DND-41 (cell line): Measurements from ENCODE around the gene CHD6.

Experiments used
- ATAC-seq: fragments of 200-7000 bp; cut with Tn5 transposase; 3 replicates; pipeline ENCODE4 v1.9.1; 2021; ENCODE audit warnings: low read depth; ENCODE audit not compliant: insufficient read depth
- DNase-seq: peaks from one replicate; pipeline ENCODE4 v3.0.0-alpha.2; 2020
- H2AFZ ChIP-seq: 2 replicates; pipeline ENCODE4 v1.6.0; 2012; ENCODE audit warnings: low read depth, low read length
- H3K27ac ChIP-seq: 2 replicates; pipeline ENCODE4 v1.5.1; 2012; ENCODE audit warnings: low read length, inconsistent platforms
- H3K27me3 ChIP-seq: fragments of 200-600 bp; sonication (generic); 2 replicates; pipeline ENCODE4 v1.6.0; 2012; ENCODE audit warnings: low read length, mild to moderate bottlenecking, inconsistent platforms; ENCODE audit not compliant: insufficient read depth, poor library complexity
- H3K36me3 ChIP-seq: 2 replicates; pipeline ENCODE4 v1.5.1; 2012; ENCODE audit warnings: low read length, inconsistent platforms; ENCODE audit not compliant: insufficient read depth
- H3K4me1 ChIP-seq: 2 replicates; pipeline ENCODE4 v1.5.1; 2012; ENCODE audit warnings: mild to moderate bottlenecking, low read length; ENCODE audit not compliant: insufficient read depth
- H3K4me2 ChIP-seq: 2 replicates; pipeline ENCODE4 v1.6.0; 2012; ENCODE audit warnings: mild to moderate bottlenecking, moderate library complexity, low read length, inconsistent platforms; ENCODE audit not compliant: insufficient read depth
- H3K4me3 ChIP-seq, 2 experiments: fragments of 200-600 bp in 1 of 2; shearing (Covaris generic) in 1 of 2; 2 replicates each; pipeline ENCODE4 v1.5.1; 2012 to 2016; ENCODE audit warnings: inconsistent platforms in 2 of 2, low read length in 2 of 2, mild to moderate bottlenecking in 2 of 2, low read depth in 1 of 2, moderate library complexity in 1 of 2
- H3K79me2 ChIP-seq: 2 replicates; pipeline ENCODE4 v1.6.0; 2012; ENCODE audit warnings: low read length, inconsistent platforms; ENCODE audit not compliant: insufficient read depth
- H3K9ac ChIP-seq: 2 replicates; pipeline ENCODE4 v1.6.0; 2012; ENCODE audit warnings: low read depth, mild to moderate bottlenecking, inconsistent platforms, low read length, moderate library complexity
- H3K9me3 ChIP-seq: 2 replicates; pipeline ENCODE4 v1.5.1; 2012; ENCODE audit warnings: low read length, moderate library complexity, mild to moderate bottlenecking, inconsistent platforms; ENCODE audit not compliant: insufficient read depth, severe bottlenecking
- H4K20me1 ChIP-seq: 2 replicates; pipeline ENCODE4 v1.6.0; 2012; ENCODE audit warnings: low read length; ENCODE audit not compliant: insufficient read depth
- EZH2 ChIP-seq: IDR thresholded peaks from 3 replicates; pipeline ENCODE4 v1.6.1; 2012; ENCODE audit warnings: borderline replicate concordance, low read depth, mild to moderate bottlenecking, moderate library complexity, low read length, inconsistent platforms; ENCODE audit not compliant: severe bottlenecking
- TF ChIP-seq, protein P1 (sequence below): IDR thresholded peaks from 2 replicates; pipeline ENCODE4 v1.5.1; 2012; ENCODE audit warnings: borderline replicate concordance, low read length, moderate library complexity, mild to moderate bottlenecking; ENCODE audit not compliant: poor library complexity, severe bottlenecking; ENCODE audit errors: extremely low read depth

CHD6 gene

DNA sequence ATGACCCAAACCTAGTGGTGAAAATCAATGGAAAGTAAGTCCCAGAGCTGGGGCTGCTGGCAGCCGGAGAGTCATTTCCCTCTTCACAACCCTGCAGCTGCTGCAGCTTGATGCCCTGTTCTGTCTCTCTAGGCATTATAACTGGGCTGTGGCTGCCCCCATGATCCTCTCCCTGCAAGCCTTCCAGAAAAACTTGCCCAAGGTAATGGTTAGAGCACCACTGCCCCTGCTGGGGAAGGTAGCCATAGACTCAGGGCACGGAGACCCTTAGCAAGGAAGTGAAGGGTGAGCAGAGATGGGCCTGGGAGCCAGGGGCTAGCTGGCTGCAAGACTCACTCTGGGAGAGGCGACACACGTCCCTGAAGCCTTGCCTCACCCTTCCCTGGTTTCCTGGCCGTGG, 265.5 kb downstream of the CHD6 start:
- no peaks in the 10 kb centered on the region; the same call in 1 of the 2 replicates for H4K20me1 ChIP-seq
- no peaks in the 10 kb centered on the region for H3K9me3 ChIP-seq
- no peaks in the 10 kb centered on the region for H3K36me3 ChIP-seq
- H3K4me2 ChIP-seq: no peak overlapping the region
- TF ChIP-seq, protein P1, sequence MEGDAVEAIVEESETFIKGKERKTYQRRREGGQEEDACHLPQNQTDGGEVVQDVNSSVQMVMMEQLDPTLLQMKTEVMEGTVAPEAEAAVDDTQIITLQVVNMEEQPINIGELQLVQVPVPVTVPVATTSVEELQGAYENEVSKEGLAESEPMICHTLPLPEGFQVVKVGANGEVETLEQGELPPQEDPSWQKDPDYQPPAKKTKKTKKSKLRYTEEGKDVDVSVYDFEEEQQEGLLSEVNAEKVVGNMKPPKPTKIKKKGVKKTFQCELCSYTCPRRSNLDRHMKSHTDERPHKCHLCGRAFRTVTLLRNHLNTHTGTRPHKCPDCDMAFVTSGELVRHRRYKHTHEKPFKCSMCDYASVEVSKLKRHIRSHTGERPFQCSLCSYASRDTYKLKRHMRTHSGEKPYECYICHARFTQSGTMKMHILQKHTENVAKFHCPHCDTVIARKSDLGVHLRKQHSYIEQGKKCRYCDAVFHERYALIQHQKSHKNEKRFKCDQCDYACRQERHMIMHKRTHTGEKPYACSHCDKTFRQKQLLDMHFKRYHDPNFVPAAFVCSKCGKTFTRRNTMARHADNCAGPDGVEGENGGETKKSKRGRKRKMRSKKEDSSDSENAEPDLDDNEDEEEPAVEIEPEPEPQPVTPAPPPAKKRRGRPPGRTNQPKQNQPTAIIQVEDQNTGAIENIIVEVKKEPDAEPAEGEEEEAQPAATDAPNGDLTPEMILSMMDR: peak; percentile 21
- TF ChIP-seq EZH2: no peak
- no peaks in the 10 kb centered on the region for H3K79me2 ChIP-seq
- H3K9ac ChIP-seq: no peak overlapping the region
- H3K4me1 ChIP-seq: no peaks in the 10 kb centered on the region
- no peak overlapping the region for H3K27ac ChIP-seq
- no peak overlapping the region for H2AFZ ChIP-seq
- ATAC-seq (no peak), DNase-seq (no peak)
- H3K4me3 ChIP-seq: no peak overlapping the region
- peaks cover 3% of the 10 kb centered on the region for H3K27me3 ChIP-seq

DNA sequence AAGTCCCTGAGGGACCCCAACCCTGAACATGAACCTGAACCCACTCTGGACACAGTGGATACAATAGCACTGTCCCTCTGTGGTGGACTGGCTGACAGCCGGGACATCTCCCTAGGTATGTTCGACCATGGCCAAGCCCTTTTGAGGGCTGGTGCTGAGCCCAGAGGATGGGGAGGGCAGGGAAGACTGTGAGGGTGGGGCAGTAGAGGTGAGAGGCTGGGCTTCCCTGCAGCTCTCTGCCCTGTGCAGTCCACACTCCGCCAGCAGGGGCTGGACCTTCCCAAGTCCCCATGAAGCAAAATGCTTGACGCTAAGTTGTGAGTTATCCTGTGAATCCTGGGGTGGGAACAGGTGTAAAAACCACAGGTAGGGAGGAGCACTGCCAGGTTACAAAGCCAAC, 266.1 kb downstream of the CHD6 start:
- Histone ChIP-seq H2AFZ (no peak overlapping the region), H3K27me3 (peaks cover 3% of the 10 kb centered on the region), H3K4me3 (no peak overlapping the region), H3K79me2 (no peaks in the 10 kb centered on the region), H3K4me2 (no peak overlapping the region), H3K9ac (no peak overlapping the region), H3K9me3 (no peaks in the 10 kb centered on the region), H3K36me3 (no peaks in the 10 kb centered on the region), H3K4me1 (no peaks in the 10 kb centered on the region), H4K20me1 (no peaks in the 10 kb centered on the region; the same call in 1 of the 2 replicates), H3K27ac (no peak overlapping the region)
- no peak for DNase-seq
- ATAC-seq: no peak
- TF ChIP-seq, protein P1: no peak
- no peak for TF ChIP-seq EZH2
